Measurements from ENCODE around the gene RBM33.

DNA sequence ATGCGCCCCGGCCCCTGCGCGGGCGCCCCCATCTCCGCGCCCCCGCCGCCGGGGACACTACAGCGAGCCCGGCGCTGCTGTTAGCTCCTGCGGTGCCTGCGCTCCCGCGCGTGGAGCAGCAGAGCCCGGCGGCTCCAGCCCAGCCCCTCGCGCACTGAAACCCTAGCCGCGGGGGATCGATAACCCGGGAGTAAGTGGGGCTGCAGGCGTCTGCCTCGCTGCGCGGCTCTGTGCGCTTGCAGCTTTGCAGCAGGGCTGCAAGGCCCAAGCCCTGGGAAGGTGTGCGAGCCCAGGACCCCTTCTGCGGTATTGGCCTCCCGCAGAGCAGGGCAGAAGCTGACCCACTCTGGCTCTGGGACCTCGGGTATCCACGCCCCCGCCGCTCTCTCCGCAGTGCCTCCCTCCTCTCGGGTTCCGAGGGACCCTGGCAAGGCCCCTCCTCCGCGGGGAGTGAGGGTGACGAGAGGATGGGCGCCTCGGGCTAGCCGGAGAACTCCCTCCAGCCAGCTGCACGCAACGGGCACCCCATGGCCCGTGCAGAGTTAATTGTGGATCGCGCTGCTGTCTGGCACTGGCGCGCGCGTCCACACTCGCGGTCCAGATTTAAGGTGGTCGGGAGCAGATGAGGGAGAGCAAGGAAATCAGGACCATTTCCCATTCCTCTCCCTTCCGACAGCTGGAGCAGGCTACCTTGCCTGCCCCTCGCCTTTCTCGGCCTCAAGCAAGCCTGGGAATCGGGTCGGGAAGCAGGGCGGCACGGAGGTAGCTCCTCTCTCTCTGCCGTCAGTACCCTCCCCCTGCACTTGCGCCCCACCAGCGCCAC is 165.7 kb downstream of the RBM33 start:
- TF ChIP-seq EZH2 (IDR thresholded peaks at IDR 0.05; ENCODE audit: insufficient read depth, low read length) = peak; percentile 90
- TF ChIP-seq, protein P1, sequence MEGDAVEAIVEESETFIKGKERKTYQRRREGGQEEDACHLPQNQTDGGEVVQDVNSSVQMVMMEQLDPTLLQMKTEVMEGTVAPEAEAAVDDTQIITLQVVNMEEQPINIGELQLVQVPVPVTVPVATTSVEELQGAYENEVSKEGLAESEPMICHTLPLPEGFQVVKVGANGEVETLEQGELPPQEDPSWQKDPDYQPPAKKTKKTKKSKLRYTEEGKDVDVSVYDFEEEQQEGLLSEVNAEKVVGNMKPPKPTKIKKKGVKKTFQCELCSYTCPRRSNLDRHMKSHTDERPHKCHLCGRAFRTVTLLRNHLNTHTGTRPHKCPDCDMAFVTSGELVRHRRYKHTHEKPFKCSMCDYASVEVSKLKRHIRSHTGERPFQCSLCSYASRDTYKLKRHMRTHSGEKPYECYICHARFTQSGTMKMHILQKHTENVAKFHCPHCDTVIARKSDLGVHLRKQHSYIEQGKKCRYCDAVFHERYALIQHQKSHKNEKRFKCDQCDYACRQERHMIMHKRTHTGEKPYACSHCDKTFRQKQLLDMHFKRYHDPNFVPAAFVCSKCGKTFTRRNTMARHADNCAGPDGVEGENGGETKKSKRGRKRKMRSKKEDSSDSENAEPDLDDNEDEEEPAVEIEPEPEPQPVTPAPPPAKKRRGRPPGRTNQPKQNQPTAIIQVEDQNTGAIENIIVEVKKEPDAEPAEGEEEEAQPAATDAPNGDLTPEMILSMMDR (IDR thresholded peaks at IDR 0.05; ENCODE audit: insufficient read depth, low read depth, low read length) = no peak
